GM12891 (cell line): ENCODE results near the gene KRT2.

Source experiments
- PAX5 ChIP-seq: IDR thresholded peaks from 2 replicates; pipeline ENCODE4 v1.6.1; 2011; ENCODE audit warnings: low read length, moderate library complexity, mild to moderate bottlenecking; ENCODE audit not compliant: insufficient read depth, severe bottlenecking
- POLR2A ChIP-seq: IDR thresholded peaks from 2 replicates; pipeline ENCODE4 v1.6.1; 2011; ENCODE audit warnings: low read depth, low read length, control low read depth
- POLR2AphosphoS5 ChIP-seq: IDR thresholded peaks from 2 replicates; pipeline ENCODE4 v1.6.1; 2011; ENCODE audit warnings: low read depth, low read length, control low read depth

- TF ChIP-seq PAX5: no peak
- no peak for TF ChIP-seq POLR2A
- TF ChIP-seq POLR2AphosphoS5: no peak
Observed at GRCh38 chr12:52667931-52668330, 15.9 kb upstream of the KRT2 start.
